Fibroblast of mammary gland (primary cell): ENCODE measurements around the gene B3GAT1.
A peak's percentile ranks its signal among the peaks of the same experiment; 100 is the strongest.

Experiments
- DNase-seq: peaks from one replicate; pipeline ENCODE4 v3.0.0-alpha.2; 2010; ENCODE audit warnings: low read depth
- H3K4me3 ChIP-seq: 2 replicates; pipeline ENCODE4 v1.5.1; 2011; ENCODE audit warnings: low read depth, mild to moderate bottlenecking, low read length, moderate library complexity; ENCODE audit not compliant: control insufficient read depth
- TF ChIP-seq, protein P1 (sequence below): conservative IDR thresholded peaks from 2 replicates; pipeline ENCODE4 v1.5.1; 2011; ENCODE audit warnings: low read depth, low read length, inconsistent platforms; ENCODE audit not compliant: control insufficient read depth, insufficient read depth

The B3GAT1 gene

DNA sequence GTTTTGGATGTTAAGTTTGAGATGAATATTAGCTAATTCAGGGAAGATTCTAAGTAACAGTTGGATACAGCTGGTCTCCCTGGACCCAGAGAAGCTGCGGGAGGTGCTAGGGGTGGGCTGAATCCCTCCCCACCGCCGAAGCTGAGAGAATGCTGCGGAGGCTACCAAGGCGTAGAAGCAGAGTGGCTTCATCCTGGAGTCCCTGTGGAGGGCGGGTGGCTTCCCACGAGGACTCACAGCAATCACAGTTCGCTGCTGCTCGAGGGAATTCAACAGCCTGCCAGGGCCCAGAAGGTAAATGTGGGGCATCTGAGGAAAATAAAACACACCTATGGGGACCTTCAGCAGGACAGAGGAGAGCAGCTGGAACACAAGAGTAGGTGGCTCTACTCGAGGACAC lies 11.1 kb upstream of the B3GAT1 start:
- no peak overlapping the region for H3K4me3 ChIP-seq
- TF ChIP-seq, protein P1, sequence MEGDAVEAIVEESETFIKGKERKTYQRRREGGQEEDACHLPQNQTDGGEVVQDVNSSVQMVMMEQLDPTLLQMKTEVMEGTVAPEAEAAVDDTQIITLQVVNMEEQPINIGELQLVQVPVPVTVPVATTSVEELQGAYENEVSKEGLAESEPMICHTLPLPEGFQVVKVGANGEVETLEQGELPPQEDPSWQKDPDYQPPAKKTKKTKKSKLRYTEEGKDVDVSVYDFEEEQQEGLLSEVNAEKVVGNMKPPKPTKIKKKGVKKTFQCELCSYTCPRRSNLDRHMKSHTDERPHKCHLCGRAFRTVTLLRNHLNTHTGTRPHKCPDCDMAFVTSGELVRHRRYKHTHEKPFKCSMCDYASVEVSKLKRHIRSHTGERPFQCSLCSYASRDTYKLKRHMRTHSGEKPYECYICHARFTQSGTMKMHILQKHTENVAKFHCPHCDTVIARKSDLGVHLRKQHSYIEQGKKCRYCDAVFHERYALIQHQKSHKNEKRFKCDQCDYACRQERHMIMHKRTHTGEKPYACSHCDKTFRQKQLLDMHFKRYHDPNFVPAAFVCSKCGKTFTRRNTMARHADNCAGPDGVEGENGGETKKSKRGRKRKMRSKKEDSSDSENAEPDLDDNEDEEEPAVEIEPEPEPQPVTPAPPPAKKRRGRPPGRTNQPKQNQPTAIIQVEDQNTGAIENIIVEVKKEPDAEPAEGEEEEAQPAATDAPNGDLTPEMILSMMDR: no peak
- DNase-seq: no peak

GRCh38 chr11:134417871-134418840 lies 6.1 kb upstream of the B3GAT1 start:
- peak; percentile 8 for DNase-seq
- TF ChIP-seq, protein P1: no peak
- no peak overlapping the region for H3K4me3 ChIP-seq

- DNase-seq: no peak
Observed at GRCh38 chr11:134416726-134417125, 4.7 kb upstream of the B3GAT1 start.

GRCh38 chr11:134414766-134415765 lies 3.0 kb upstream of the B3GAT1 start:
- TF ChIP-seq, protein P1: no peak
- no peak overlapping the region for H3K4me3 ChIP-seq
- DNase-seq: no peak

More at GRCh38 chr11:134416726-134417125, 4.7 kb upstream of the B3GAT1 start:
- no peak overlapping the region for H3K4me3 ChIP-seq
- TF ChIP-seq, protein P1: no peak

DNA sequence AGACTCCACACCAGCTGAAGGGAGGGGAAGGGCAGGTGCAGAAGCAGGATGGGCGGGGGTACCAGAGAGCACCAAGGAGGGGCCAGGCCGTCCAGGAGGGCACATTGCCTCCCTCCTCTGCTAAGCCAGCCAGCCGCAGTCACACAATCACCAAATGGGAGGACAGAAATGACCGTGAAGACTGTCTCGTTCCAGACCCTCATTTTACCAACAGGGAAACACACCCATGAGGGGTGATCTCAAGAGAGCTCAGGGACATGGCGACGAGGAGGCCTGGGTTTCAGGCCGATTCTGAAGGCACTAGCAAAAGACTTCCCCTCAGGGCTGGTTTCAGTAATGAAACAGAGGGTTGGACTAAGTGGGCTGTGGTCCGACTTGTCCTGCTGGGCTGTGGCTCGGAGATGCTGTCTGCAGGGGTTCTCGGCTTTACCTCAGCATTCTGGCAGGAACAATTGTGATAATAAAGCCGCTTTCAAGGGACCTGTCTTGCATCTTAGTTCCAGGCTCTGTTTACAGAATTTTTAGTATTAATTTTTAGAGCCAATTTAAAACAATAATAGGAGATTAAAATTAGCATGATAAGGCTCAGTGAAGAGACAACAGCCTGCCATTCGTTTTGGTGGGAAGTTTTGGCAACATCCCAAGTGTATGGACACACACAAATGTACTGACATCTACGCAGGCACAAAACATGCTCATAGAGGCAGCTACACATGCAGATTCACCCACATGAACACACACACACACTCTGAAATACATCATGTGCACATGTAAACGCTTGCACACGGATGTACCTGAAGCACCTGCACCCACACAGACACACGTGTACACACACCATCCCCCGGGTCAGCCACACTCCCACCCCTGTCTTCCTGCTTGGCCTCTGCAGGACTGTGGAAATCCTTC lies 2.0 kb upstream of the B3GAT1 start:
- TF ChIP-seq, protein P1: no peak
- DNase-seq: no peak

More for the DNA sequence above, 2.0 kb upstream of the B3GAT1 start:
- no peak overlapping the region for H3K4me3 ChIP-seq
